SHP77 treated with DMSO at 0.1 percent for 48 hours (cell line): ENCODE data around the gene HEG1.
"Not testable (repeated sequence)": the region's sequence is repeated elsewhere in the genome, so short reads cannot be mapped to it uniquely, and the experiment has no call there.

Experiments used
- DNase-seq: peaks from one replicate; lab custom pipeline; 2025; lab: John Stamatoyannopoulos, UW

Gene HEG1

DNA sequence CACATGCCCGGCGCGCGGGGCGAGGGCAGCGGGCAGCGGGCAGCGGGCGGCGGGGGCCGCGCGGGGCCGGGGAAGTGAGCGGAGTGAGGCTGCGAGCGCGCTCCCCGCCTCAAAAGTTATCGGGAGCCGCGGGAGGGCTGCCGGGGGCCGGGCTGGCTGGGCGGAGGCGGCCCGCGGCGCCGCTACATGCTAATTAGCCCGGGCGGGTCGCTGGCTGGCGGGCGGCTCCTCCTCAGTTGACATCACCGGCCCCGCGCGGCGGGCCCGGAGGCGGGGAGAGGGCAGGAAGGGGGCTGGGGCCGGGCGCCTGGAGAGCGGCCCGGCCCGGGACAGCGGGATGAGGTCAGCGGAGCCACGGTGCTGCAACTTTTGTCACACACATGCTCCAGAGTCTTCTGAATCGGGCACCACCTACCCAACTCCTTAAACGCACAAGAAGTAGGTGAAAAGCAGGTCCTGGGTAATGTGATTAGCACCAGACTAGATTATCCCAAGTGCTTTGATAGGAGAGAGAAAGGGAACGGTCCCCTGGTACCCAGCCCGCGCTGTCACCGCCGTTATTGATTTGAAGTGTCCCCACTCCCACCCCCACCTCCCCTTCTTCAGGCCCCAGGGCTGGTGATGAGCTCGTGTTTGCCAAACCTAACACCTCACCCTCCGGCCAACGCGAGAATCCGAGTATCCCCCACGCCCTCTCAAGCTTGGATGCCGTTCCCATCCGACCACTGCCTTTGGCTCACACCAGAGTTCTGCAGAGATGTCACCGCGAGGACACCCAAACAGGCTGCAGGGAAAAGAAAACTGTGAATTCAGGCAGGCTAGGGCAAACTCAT lies at the start of gene HEG1:
Gene HEG1 (minus strand): TSS at position 85 of the 833 bp plus-strand sequence. CDS start 107 bp downstream, outside the sequence.
- no peak for DNase-seq

- no peak for DNase-seq
Observed at GRCh38 chr3:125105116-125105515, 49.3 kb upstream of the HEG1 start.

DNA sequence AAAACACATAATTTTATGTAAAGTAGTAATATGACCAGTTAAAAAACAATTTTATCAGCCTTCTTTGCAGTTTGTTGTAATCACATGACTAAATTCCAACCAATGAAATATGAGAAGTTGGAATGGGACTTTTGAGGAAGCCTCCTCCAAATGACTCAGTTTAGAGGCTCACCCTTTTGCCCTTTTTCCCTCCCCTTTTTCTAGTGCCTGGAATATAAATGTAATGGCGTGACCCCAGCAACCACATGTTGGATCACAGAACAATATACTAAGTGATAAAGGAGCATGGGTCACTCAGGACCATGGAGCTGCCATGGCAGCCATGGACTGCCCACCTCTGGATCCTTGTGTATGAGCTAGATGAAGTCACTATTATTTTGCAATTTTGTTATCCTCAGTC lies 48.8 kb upstream of the HEG1 start:
- no peak for DNase-seq

DNA sequence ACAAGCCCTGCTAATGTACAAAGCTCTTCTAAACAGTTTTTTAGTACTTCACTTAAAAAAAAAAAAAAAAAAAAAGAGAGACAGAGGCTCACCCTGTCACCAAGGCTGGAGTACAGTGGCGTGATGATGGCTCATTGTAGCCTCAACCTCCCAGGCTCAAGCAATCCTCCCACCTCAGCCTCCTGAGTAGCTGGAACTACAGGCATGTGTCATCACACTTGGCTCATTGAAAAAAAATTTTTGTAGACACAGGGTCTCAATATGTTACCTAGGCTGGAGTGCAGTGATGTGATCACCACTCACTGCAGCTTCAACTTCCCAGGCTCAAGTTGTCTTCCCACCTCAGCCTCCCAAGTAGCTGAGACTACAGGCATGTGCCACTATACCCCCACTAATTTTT lies 47.6 kb upstream of the HEG1 start:
- DNase-seq = no peak

DNA sequence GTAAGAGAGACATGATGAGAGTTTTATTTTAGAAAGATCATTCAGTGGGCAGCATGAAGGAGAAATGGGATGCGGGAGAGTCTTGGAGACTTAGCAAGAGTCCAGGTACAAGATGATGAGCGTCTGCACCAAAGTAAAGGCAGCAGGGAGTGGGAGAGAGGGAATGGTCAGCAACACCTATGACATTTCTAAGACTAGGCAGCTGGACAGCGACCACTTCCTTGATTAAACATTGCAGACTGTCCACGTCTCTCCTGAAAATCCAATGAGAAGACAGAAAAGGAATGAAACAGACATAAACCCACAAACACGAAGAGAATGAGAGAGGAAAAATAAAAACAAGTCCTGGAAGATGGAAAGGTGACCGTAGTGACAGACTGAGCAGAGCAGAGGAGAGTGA lies 46.7 kb upstream of the HEG1 start:
- DNase-seq = no peak

- DNase-seq = no peak
Observed at GRCh38 chr3:125098611-125099291, 43.0 kb upstream of the HEG1 start.

DNA sequence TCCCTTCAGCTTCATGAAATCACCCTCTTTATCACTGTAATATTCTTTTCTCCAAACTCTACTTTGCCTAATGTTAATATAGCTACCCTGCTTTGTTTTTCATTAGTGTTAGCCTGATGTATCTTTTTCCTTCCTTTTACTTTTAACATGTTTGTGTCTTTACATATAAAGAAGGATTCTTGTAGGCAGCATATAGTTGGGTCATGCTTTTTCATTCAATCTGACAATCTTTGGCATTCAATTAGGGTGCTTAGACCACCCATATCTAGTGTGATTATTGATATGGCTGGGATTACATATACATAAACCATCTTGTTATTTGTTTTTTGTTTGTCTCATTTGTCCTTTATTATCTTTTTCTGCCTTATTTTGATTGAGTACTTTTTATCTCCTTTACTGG lies 34.9 kb upstream of the HEG1 start:
- DNase-seq = no peak

DNA sequence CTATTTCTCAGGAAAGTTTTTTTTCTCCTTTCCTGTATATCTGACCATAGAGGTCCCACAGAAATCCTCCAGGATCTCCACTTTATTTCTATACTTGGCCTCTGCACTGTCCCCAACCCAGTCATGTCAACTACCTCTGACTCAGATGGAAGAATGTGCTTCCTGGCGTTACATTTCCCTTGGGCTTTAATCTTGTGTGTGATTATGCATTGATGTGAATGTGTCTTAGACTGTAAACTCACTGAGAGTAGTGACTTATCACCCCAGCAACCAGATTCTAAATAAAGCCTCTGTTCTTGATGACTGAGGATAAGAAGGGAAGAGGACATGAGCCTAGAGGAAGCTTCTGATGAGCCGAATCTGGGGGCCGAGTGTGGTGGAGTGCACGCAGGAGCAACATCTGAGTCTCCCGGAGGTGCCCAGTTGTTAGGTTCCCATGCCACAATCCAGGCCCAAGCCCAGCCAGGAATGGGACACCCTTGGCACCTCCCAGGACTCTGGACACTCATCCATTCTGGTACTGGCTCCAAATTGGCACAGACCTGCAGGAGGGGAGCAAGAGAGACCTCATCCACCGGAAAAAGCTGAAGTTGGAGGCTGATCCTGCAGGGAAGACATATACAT lies 32.1 kb upstream of the HEG1 start:
- DNase-seq = no peak

DNA sequence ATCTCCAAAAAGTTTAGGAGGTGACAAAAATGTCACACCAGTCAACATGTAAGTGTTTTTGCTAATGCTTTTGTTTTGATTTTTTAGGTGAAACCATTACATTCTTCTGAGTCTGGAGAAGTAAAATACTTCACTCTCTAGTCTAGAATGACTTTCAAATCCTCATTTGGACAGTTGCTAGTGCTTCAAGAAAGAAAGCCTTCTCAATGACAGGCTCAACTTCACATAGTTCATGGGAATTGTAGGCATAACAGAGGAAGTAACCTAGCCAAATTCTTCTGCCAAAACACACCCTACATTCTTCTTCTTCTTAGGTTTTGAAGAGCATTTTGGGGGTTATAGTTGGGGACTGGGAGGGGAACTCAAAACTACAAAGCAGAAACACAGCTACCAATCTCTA lies 29.4 kb upstream of the HEG1 start:
- no peak for DNase-seq

DNA sequence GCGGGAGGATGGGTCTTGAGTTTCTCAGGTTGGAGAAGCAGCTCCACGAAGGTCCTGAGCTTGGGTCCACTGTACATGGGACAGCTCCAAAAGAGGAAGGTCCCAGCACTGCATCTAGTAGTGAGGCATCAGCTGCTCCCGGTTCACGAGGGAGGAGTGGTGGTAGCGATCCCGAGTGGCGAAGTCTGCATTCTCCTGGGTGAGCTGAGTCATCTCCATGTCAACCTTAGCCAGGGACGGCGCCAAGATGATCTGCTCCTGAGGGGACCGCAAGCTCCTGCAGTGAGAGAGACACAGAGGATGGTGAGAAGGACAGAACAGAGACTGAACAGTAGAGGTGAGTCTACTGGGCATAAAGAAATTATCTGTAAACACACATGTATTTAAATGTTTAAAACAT lies 28.0 kb upstream of the HEG1 start:
- no peak for DNase-seq

- DNase-seq = not testable (repeated sequence)
Observed at GRCh38 chr3:125082339-125082738, 26.5 kb upstream of the HEG1 start.

DNA sequence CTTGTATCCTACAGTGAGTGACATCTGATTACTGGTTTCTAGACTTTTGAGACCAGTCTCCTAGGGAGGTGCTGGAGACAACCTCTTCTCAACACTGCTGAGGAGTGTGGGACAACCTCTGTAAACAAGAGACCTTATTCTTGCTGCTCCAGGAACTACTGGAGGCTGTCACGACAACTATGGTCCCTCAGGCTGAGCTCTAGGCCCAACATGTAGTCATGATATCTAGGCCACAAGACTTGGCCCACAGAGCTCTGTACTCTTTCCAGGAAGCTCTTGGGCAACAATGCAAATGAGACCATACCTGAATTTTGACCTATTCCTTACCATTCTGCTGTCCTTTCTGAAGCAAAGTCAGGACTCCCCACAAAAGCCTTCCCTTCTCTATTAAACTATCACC lies 24.3 kb upstream of the HEG1 start:
- DNase-seq = no peak

DNA sequence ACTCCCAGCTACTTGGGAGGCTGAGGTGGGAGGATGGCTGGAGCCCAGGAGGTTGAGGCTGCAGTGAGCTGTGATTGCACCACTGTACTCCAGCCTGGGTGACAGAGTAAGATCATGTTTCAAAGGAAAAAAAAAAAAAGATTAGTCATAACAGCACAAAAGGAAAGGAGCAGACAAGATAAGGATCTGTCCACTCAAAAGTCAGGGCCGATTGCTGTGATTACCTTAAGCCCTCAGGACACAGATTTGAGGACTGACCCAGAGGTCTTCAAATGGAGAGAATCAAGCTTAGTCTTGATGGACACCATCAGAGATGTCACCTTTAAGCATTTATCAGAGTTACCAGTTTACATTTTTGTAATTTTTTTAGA lies 23.9 kb upstream of the HEG1 start:
- DNase-seq = no peak

DNA sequence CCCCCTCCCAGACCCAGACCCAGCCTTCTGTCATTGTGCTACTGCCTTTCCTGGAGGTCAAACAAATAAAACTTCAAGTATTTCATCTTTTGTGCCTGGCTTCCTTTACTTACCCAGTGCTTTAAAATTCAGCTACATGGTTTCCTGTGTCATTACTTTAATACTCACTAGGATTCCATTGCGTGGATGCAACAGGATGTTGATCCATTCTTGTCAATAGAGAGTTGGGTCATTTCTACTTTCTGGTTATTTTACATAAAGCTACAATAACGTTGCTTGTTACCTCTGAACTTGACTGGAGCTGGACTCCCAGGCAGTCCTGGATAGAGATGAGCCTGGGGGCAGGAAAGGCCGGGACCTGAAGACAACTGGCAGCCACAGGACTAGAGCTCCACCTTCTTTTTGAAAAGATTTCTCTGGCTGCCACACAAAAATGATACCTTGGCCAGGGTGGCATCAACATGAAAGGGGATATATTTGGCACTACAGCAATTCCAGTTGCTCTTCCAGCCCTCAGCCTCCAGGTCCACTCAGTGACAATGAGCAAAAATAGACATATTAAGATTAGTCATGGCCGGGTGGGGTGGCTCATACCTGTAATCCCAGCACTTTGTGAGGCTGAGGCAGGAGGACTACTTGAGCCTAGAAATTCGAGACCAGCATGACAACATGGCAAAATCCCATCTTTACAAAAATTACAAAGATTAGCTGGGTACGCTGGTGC lies 23.3 kb upstream of the HEG1 start:
- DNase-seq = no peak

GRCh38 chr3:125077864-125078263 lies 22.1 kb upstream of the HEG1 start:
- DNase-seq = no peak

GRCh38 chr3:125076464-125076863 lies 20.7 kb upstream of the HEG1 start:
- no peak for DNase-seq

- DNase-seq = no peak
Observed at GRCh38 chr3:125075738-125076137, 19.9 kb upstream of the HEG1 start.

GRCh38 chr3:125073390-125073905 lies 17.7 kb upstream of the HEG1 start:
- DNase-seq = no peak

DNA sequence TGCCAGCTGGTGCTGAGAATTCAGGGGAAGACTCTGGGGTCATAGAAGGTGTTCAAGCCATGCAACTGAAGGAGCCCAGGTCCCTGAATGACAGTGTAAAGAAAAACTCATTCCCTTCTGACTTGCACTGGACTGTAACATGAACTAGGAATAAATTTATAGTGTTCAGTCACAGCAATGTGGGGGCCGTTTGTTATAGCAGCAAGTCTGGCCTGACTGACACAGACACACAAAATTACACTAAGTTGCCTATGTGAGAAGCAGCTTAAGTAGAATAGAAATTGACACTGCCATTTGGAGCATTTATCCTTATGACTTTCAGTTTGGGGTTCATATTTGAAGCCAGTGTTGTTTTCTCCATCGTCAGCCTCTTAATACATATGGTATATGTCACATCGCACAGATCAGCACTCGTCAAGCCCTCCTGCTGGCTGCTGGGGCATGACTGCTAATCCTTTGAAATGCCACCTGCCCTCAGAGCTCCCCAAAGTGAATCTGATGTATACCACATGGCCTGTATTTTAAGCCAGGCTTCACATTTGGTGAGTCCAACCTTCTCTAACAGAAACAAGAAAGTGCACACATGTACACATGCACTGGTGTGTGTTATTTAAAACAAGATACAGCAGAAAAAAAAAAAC lies 17.1 kb upstream of the HEG1 start:
- DNase-seq = no peak

DNA sequence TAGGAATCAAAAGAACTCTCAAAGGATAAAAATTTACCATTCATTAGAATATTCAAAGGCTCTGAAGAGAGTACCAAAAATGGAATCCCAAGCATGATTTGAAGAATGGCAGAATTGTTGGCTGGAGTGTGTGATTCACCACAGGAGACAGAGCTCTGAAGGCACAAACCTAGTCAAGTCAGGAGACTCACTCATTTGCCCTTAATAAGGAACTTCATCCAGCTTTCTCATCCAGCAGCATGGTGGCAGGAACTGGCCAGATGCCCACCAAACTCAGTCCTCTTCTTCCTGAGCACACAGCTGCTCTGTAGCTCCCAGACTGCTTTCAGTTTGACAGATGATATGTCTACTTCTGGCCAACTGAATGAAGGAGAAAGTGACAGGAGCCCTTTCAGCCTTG lies 16.5 kb upstream of the HEG1 start:
- DNase-seq = no peak

- no peak for DNase-seq
Observed at GRCh38 chr3:125069968-125070745, 14.4 kb upstream of the HEG1 start.
